HEK293T (cell line): ENCODE measurements around the gene DNAJC1.

ENCODE experiments used
- ARNT ChIP-seq: fragments of 450-650 bp; IDR thresholded peaks from 2 replicates; pipeline ENCODE4 v1.6.1; 2017; ENCODE audit warnings: mild to moderate bottlenecking
- BHLHE40 ChIP-seq: fragments of 450-650 bp; IDR thresholded peaks from 2 replicates; pipeline ENCODE4 v1.6.1; 2016; ENCODE audit warnings: mild to moderate bottlenecking, moderate library complexity, borderline replicate concordance
- ELF4 ChIP-seq: fragments of 450-650 bp; IDR thresholded peaks from 2 replicates; pipeline ENCODE4 v1.6.1; 2017; ENCODE audit warnings: antibody characterized with exemption
- FOXA1 ChIP-seq: fragments of 450-650 bp; IDR thresholded peaks from 2 replicates; pipeline ENCODE4 v1.6.1; 2016; ENCODE audit warnings: mild to moderate bottlenecking
- FOXM1 ChIP-seq: fragments of 450-650 bp; IDR thresholded peaks from 2 replicates; pipeline ENCODE4 v1.6.1; 2017; ENCODE audit warnings: mild to moderate bottlenecking, borderline replicate concordance
- LEF1 ChIP-seq: fragments of 450-650 bp; IDR thresholded peaks from 2 replicates; pipeline ENCODE4 v1.6.1; 2017; ENCODE audit warnings: mild to moderate bottlenecking, borderline replicate concordance
- NFRKB ChIP-seq: fragments of 450-650 bp; IDR thresholded peaks from 2 replicates; pipeline ENCODE4 v1.6.1; 2016; ENCODE audit warnings: mild to moderate bottlenecking, moderate library complexity
- PKNOX1 ChIP-seq: fragments of 450-650 bp; IDR thresholded peaks from 2 replicates; pipeline ENCODE4 v1.6.1; 2016
- SP1 ChIP-seq: fragments of 450-650 bp; IDR thresholded peaks from 2 replicates; pipeline ENCODE4 v1.6.1; 2017
- SUZ12 ChIP-seq: fragments of 450-650 bp; IDR thresholded peaks from 2 replicates; pipeline ENCODE4 v1.6.1; 2016; ENCODE audit warnings: mild to moderate bottlenecking
- TARDBP ChIP-seq: fragments of 450-650 bp; IDR thresholded peaks from 2 replicates; pipeline ENCODE4 v1.6.1; 2016
- ZNF384 ChIP-seq: fragments of 450-650 bp; IDR thresholded peaks from 2 replicates; pipeline ENCODE4 v1.6.1; 2016

- TF ChIP-seq TARDBP: no peak
- TF ChIP-seq NFRKB: no peak
- no peak for TF ChIP-seq FOXA1
- TF ChIP-seq SP1: no peak
- no peak for TF ChIP-seq SUZ12
- no peak for TF ChIP-seq BHLHE40
- no peak for TF ChIP-seq ZNF384
- TF ChIP-seq ELF4: no peak
- no peak for TF ChIP-seq FOXM1
- TF ChIP-seq LEF1: no peak
- no peak for TF ChIP-seq ARNT
- TF ChIP-seq PKNOX1: no peak
Observed at GRCh38 chr10:21722209-21722608, 281.3 kb downstream of the DNAJC1 start.
